Epithelial cell of esophagus (primary cell): ENCODE measurements around the gene JUND.

Source experiments
- DNase-seq: peaks from one replicate; pipeline ENCODE4 v3.0.0; 2010; ENCODE audit warnings: low read depth
- H3K4me3 ChIP-seq: 2 replicates; pipeline ENCODE4 v1.5.1; 2011; ENCODE audit warnings: mild to moderate bottlenecking, low read length, control low read depth
- CTCF ChIP-seq: IDR thresholded peaks from 2 replicates; pipeline ENCODE4 v1.5.1; 2011; ENCODE audit warnings: low read depth, mild to moderate bottlenecking, low read length, control low read depth, inconsistent platforms; ENCODE audit not compliant: insufficient read depth; ENCODE audit errors: missing control alignments

The JUND gene

GRCh38 chr19:18289471-18290301, 8.3 kb upstream of the JUND start:
- no peak overlapping the region for H3K4me3 ChIP-seq
- no peak for TF ChIP-seq CTCF
- no peak for DNase-seq

- no peak overlapping the region for H3K4me3 ChIP-seq
- no peak for DNase-seq
- no peak for TF ChIP-seq CTCF
These were observed 6.7 kb upstream of the JUND start for GRCh38 chr19:18287836-18288772.

GRCh38 chr19:18286973-18287635, 5.7 kb upstream of the JUND start:
- DNase-seq, result no peak
- no peak for TF ChIP-seq CTCF
- H3K4me3 ChIP-seq, result no peak overlapping the region

- no peak overlapping the region for H3K4me3 ChIP-seq
- TF ChIP-seq CTCF, result no peak
- no peak for DNase-seq
These were observed 3.4 kb upstream of the JUND start for GRCh38 chr19:18284712-18285360.

- DNase-seq, result no peak
- H3K4me3 ChIP-seq, result no peak overlapping the region
- no peak for TF ChIP-seq CTCF
These were observed 1.9 kb upstream of the JUND start for GRCh38 chr19:18283338-18283737.

GRCh38 chr19:18282788-18283141, 1.3 kb upstream of the JUND start:
- H3K4me3 ChIP-seq, result no peak overlapping the region
- TF ChIP-seq CTCF, result no peak
- no peak for DNase-seq
